HepG2 (cell line): Measurements from ENCODE around the gene SLX9. TPM values are rescaled to one million over a fixed set of nuclear protein-coding genes. Genes with fewer than 3 reads are reported as not detected.

ENCODE experiments used
- ARID5B ChIP-seq: IDR thresholded peaks from 2 replicates; pipeline ENCODE4 v1.4.0; 2020; ENCODE audit warnings: mild to moderate bottlenecking, missing genetic modification reagents
- DMAP1 ChIP-seq: IDR thresholded peaks from 2 replicates; pipeline ENCODE4 v1.6.1; 2016
- DR1 ChIP-seq: sonication (generic); formaldehyde crosslinking; IDR thresholded peaks from 2 replicates; pipeline ENCODE4 v1.8.0; 2021; ENCODE audit warnings: mild to moderate bottlenecking, missing genetic modification reagents, inconsistent platforms
- FOXK1 ChIP-seq: sonication (generic); formaldehyde crosslinking; IDR thresholded peaks from 2 replicates; pipeline ENCODE4 v1.4.0; 2020; ENCODE audit warnings: low read depth, missing genetic modification reagents, borderline replicate concordance
- MXI1 ChIP-seq: IDR thresholded peaks from 3 replicates; pipeline ENCODE4 v1.6.1; 2012; ENCODE audit warnings: low read depth, low read length, inconsistent platforms, borderline replicate concordance
- POLR2AphosphoS5 ChIP-seq: IDR thresholded peaks from 2 replicates; pipeline ENCODE4 v1.6.1; 2012; ENCODE audit warnings: low read depth, low read length
- RCOR2 ChIP-seq: IDR thresholded peaks from 2 replicates; pipeline ENCODE4 v1.6.1; 2016; ENCODE audit warnings: missing biosample characterization, missing genetic modification reagents
- RFXAP ChIP-seq: sonication (generic); formaldehyde crosslinking; IDR thresholded peaks from 2 replicates; pipeline ENCODE4 v1.4.0; 2020; ENCODE audit warnings: missing genetic modification reagents, borderline replicate concordance
- SKI ChIP-seq: fragments of 450-650 bp; IDR thresholded peaks from one replicate; pipeline ENCODE4 v1.6.1; 2018; ENCODE audit warnings: mild to moderate bottlenecking; ENCODE audit not compliant: partially characterized antibody
- ZSCAN20 ChIP-seq: sonication (generic); formaldehyde crosslinking; IDR thresholded peaks from 2 replicates; pipeline ENCODE4 v1.4.0; 2020; ENCODE audit warnings: missing genetic modification reagents, mild to moderate bottlenecking, borderline replicate concordance
- ZSCAN25 ChIP-seq: sonication (generic); formaldehyde crosslinking; IDR thresholded peaks from 2 replicates; pipeline ENCODE4 v1.8.0; 2022; ENCODE audit warnings: mild to moderate bottlenecking, missing genetic modification reagents
- polyA plus RNA-seq, 8 experiments: library from polyadenylated mRNA; depleted of rRNA in 3 of 8; stranded (reverse) in 7 of 8; unstranded in 1 of 8; fragments of >200 nt; fragmentation: Illumina TruSeq in 4 of 8; extraction: Trizol in 4 of 8; gene quantifications; 2 replicates each; pipeline versions ENCODE4 v1.2.1 to v1.2.3, GENCODE V29; 2011 to 2016; ENCODE audit warnings: low read depth in 4 of 8, missing spikeins in 1 of 8, mixed read lengths in 1 of 8; ENCODE audit not compliant: insufficient read depth in 1 of 8
- total RNA-seq, 5 experiments: library from RNA; depleted of rRNA; stranded (reverse); fragments of >200 nt; fragmentation: Illumina TruSeq; extraction: Trizol; gene quantifications; 2 replicates each; pipeline ENCODE4 v1.2.3, GENCODE V29; 2016; ENCODE audit warnings: low read depth in 1 of 5
- TF ChIP-seq, protein P1 (sequence below): sonication (generic); formaldehyde crosslinking; conservative IDR thresholded peaks from 2 replicates; pipeline ENCODE4 v1.4.0; 2020; ENCODE audit warnings: mild to moderate bottlenecking, missing genetic modification reagents, moderate library complexity
- TF ChIP-seq, protein P2 (sequence below): sonication (generic); formaldehyde crosslinking; IDR thresholded peaks from 2 replicates; pipeline ENCODE4 v1.5.0; 2020; ENCODE audit warnings: missing genetic modification reagents
- TF ChIP-seq, protein P3 (sequence below): IDR thresholded peaks from 2 replicates; pipeline ENCODE4 v1.6.1; 2016; ENCODE audit warnings: low read depth, control low read depth
- TF ChIP-seq, protein P4 (sequence below): sonication (generic); formaldehyde crosslinking; IDR thresholded peaks from 2 replicates; pipeline ENCODE4 v1.5.1; 2020; ENCODE audit warnings: mild to moderate bottlenecking, missing genetic modification reagents

SLX9 gene
- total and polyA plus RNA-seq, 2 of the 13 experiments (the other 11 are each of a cell fraction or from before 2014, with no cell fraction given) = 21.0 to 47.1 TPM

- TF ChIP-seq, protein P1, sequence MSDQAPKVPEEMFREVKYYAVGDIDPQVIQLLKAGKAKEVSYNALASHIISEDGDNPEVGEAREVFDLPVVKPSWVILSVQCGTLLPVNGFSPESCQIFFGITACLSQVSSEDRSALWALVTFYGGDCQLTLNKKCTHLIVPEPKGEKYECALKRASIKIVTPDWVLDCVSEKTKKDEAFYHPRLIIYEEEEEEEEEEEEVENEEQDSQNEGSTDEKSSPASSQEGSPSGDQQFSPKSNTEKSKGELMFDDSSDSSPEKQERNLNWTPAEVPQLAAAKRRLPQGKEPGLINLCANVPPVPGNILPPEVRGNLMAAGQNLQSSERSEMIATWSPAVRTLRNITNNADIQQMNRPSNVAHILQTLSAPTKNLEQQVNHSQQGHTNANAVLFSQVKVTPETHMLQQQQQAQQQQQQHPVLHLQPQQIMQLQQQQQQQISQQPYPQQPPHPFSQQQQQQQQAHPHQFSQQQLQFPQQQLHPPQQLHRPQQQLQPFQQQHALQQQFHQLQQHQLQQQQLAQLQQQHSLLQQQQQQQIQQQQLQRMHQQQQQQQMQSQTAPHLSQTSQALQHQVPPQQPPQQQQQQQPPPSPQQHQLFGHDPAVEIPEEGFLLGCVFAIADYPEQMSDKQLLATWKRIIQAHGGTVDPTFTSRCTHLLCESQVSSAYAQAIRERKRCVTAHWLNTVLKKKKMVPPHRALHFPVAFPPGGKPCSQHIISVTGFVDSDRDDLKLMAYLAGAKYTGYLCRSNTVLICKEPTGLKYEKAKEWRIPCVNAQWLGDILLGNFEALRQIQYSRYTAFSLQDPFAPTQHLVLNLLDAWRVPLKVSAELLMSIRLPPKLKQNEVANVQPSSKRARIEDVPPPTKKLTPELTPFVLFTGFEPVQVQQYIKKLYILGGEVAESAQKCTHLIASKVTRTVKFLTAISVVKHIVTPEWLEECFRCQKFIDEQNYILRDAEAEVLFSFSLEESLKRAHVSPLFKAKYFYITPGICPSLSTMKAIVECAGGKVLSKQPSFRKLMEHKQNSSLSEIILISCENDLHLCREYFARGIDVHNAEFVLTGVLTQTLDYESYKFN = peak; percentile 81
- TF ChIP-seq FOXK1 (CRISPR knock-in tag) = peak; percentile 70; the same call in 1 of the 2 replicates
- no peak for TF ChIP-seq ZSCAN25
- TF ChIP-seq, protein P2, sequence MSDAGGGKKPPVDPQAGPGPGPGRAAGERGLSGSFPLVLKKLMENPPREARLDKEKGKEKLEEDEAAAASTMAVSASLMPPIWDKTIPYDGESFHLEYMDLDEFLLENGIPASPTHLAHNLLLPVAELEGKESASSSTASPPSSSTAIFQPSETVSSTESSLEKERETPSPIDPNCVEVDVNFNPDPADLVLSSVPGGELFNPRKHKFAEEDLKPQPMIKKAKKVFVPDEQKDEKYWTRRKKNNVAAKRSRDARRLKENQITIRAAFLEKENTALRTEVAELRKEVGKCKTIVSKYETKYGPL = no peak
- TF ChIP-seq, protein P3, sequence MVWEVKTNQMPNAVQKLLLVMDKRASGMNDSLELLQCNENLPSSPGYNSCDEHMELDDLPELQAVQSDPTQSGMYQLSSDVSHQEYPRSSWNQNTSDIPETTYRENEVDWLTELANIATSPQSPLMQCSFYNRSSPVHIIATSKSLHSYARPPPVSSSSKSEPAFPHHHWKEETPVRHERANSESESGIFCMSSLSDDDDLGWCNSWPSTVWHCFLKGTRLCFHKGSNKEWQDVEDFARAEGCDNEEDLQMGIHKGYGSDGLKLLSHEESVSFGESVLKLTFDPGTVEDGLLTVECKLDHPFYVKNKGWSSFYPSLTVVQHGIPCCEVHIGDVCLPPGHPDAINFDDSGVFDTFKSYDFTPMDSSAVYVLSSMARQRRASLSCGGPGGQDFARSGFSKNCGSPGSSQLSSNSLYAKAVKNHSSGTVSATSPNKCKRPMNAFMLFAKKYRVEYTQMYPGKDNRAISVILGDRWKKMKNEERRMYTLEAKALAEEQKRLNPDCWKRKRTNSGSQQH (CRISPR knock-in tag) = no peak
- TF ChIP-seq ZSCAN20 (CRISPR knock-in tag) = no peak
- TF ChIP-seq ARID5B = peak; percentile 77
- TF ChIP-seq, protein P4, sequence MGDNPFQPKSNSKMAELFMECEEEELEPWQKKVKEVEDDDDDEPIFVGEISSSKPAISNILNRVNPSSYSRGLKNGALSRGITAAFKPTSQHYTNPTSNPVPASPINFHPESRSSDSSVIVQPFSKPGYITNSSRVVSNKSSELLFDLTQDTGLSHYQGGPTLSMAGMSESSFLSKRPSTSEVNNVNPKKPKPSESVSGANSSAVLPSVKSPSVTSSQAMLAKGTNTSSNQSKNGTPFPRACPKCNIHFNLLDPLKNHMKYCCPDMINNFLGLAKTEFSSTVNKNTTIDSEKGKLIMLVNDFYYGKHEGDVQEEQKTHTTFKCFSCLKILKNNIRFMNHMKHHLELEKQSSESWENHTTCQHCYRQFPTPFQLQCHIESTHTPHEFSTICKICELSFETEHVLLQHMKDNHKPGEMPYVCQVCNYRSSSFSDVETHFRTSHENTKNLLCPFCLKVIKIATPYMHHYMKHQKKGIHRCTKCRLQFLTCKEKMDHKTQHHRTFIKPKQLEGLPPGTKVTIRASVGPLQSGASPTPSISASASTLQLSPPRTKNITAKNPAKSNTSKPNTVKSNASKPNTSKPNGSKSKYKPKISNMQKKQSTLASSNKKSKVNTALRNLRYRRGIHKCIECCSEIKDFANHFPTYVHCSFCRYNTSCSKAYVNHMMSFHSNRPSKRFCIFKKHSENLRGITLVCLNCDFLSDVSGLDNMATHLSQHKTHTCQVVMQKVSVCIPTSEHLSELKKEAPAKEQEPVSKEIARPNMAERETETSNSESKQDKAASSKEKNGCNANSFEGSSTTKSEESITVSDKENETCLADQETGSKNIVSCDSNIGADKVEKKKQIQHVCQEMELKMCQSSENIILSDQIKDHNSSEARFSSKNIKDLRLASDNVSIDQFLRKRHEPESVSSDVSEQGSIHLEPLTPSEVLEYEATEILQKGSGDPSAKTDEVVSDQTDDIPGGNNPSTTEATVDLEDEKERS (CRISPR knock-in tag) = peak; percentile 51; the same call in 1 of the 2 replicates
- TF ChIP-seq POLR2AphosphoS5 = no peak
- no peak for TF ChIP-seq RFXAP
- TF ChIP-seq SKI = no peak
- TF ChIP-seq RCOR2 (CRISPR knock-in tag) = 0 out of 2 replicates have a peak, but pooled peaks have one; percentile 31
- TF ChIP-seq DR1 = no peak
- TF ChIP-seq MXI1 = peak; percentile 20; the same call in 1 of the 3 replicates
- TF ChIP-seq DMAP1 (CRISPR knock-in tag) = peak; percentile 30; the same call in 1 of the 2 replicates
Observed at GRCh38 chr21:44914176-44914874, 25.5 kb upstream of the SLX9 start (continued).
